ENCODE data around the gene INTS1.

The INTS1 gene

GRCh38 chr7:1447112-1447511 is 57.1 kb downstream of the INTS1 start:
- TF ChIP-seq FOXP2 (optimal IDR thresholded peaks at IDR 0.05; ENCODE audit: borderline replicate concordance, extremely low read depth, extremely low read length, insufficient read depth), result no peak
- no peak for TF ChIP-seq SIN3A (IDR thresholded peaks at IDR 0.05; ENCODE audit: borderline replicate concordance, insufficient read depth, low read length)
- TF ChIP-seq TAF1 (IDR thresholded peaks at IDR 0.05; ENCODE audit: borderline replicate concordance, insufficient read depth, low read length), result no peak
- TF ChIP-seq POLR2AphosphoS5 (IDR thresholded peaks at IDR 0.05; ENCODE audit: low read depth, low read length), result no peak
- TF ChIP-seq REST (IDR thresholded peaks at IDR 0.05; ENCODE audit: insufficient read depth in 1 of 2, low read depth in 2 of 2, low read length in 2 of 2), result no peak

- TF ChIP-seq SIN3A (IDR thresholded peaks at IDR 0.05; ENCODE audit: borderline replicate concordance, insufficient read depth, low read length) (no peak), TAF1 (IDR thresholded peaks at IDR 0.05; ENCODE audit: borderline replicate concordance, insufficient read depth, low read length) (no peak), POLR2AphosphoS5 (IDR thresholded peaks at IDR 0.05; ENCODE audit: low read depth, low read length) (no peak), REST (IDR thresholded peaks at IDR 0.05; ENCODE audit: insufficient read depth in 1 of 2, low read depth in 2 of 2, low read length in 2 of 2) (no peak), FOXP2 (optimal IDR thresholded peaks at IDR 0.05; ENCODE audit: borderline replicate concordance, extremely low read depth, extremely low read length, insufficient read depth) (no peak)
Measured at GRCh38 chr7:1446620-1447032, 57.6 kb downstream of the INTS1 start.

- no peak for TF ChIP-seq SIN3A (IDR thresholded peaks at IDR 0.05; ENCODE audit: borderline replicate concordance, insufficient read depth, low read length)
- TF ChIP-seq REST (IDR thresholded peaks at IDR 0.05; ENCODE audit: insufficient read depth in 1 of 2, low read depth in 2 of 2, low read length in 2 of 2), result no peak
- no peak for TF ChIP-seq POLR2AphosphoS5 (IDR thresholded peaks at IDR 0.05; ENCODE audit: low read depth, low read length)
- no peak for TF ChIP-seq TAF1 (IDR thresholded peaks at IDR 0.05; ENCODE audit: borderline replicate concordance, insufficient read depth, low read length)
- no peak for TF ChIP-seq FOXP2 (optimal IDR thresholded peaks at IDR 0.05; ENCODE audit: borderline replicate concordance, extremely low read depth, extremely low read length, insufficient read depth)
Measured at GRCh38 chr7:1445341-1445740, 58.8 kb downstream of the INTS1 start.

GRCh38 chr7:1444925-1445322 is 59.3 kb downstream of the INTS1 start:
- no peak for TF ChIP-seq SIN3A (IDR thresholded peaks at IDR 0.05; ENCODE audit: borderline replicate concordance, insufficient read depth, low read length)
- TF ChIP-seq REST (IDR thresholded peaks at IDR 0.05; ENCODE audit: insufficient read depth in 1 of 2, low read depth in 2 of 2, low read length in 2 of 2), result no peak
- TF ChIP-seq TAF1 (IDR thresholded peaks at IDR 0.05; ENCODE audit: borderline replicate concordance, insufficient read depth, low read length), result no peak
- TF ChIP-seq FOXP2 (optimal IDR thresholded peaks at IDR 0.05; ENCODE audit: borderline replicate concordance, extremely low read depth, extremely low read length, insufficient read depth), result no peak
- TF ChIP-seq POLR2AphosphoS5 (IDR thresholded peaks at IDR 0.05; ENCODE audit: low read depth, low read length), result no peak

All from PFSK-1 (cell line).